ENCODE data around the gene NPY5R. TPM values are rescaled to one million over a fixed set of nuclear protein-coding genes. Genes with fewer than 3 reads are reported as not detected.

The NPY5R gene
- total RNA-seq, 8 experiments from 2014 or later = 0.10 to 1.4 (median 0.46) TPM; not detected in 1

GRCh38 chr4:163395055-163395454 is 51.4 kb downstream of the NPY5R start:
- H3K27ac ChIP-seq = no peak overlapping the region
- no peak overlapping the region for H3K4me3 ChIP-seq
- H3K4me1 ChIP-seq (replicated peaks in 1 of 2) = no peaks in the 10 kb centered on the region
- in situ Hi-C loops (cut with MboI; ENCODE audit: low pct_unique_long_range_greater_than_20kb in 2 of 9, low sequenced_read_pairs in 9 of 9, unreplicated experiment in 9 of 9) = no loop called here
- no peak for ATAC-seq (replicated peaks in 6 of 8)

- 33 to 90% (median 67%) methylated on average over 1 to 5 of the region's 5 CpGs for WGBS, 10 experiments
- H3K4me3 ChIP-seq = no peak overlapping the region
- in situ Hi-C loops (cut with MboI; ENCODE audit: low pct_unique_long_range_greater_than_20kb in 2 of 9, low sequenced_read_pairs in 9 of 9, unreplicated experiment in 9 of 9) = no loop called here
- ATAC-seq (replicated peaks in 6 of 8) = peak in 2 of 8 experiments; percentile 35 to 37
- H3K27ac ChIP-seq = no peak overlapping the region
- no peaks in the 10 kb centered on the region for H3K4me1 ChIP-seq (replicated peaks in 1 of 2)
Measured at GRCh38 chr4:163395758-163396157, 52.1 kb downstream of the NPY5R start.

- Histone ChIP-seq H3K4me1 (replicated peaks in 1 of 2) (no peaks in the 10 kb centered on the region), H3K4me3 (no peak overlapping the region), H3K27ac (no peak overlapping the region)
- in situ Hi-C loops (cut with MboI; ENCODE audit: low pct_unique_long_range_greater_than_20kb in 2 of 9, low sequenced_read_pairs in 9 of 9, unreplicated experiment in 9 of 9) = no loop called here
- ATAC-seq (replicated peaks in 6 of 8) = no peak
Measured at GRCh38 chr4:163398238-163398637, 54.5 kb downstream of the NPY5R start.

DNA sequence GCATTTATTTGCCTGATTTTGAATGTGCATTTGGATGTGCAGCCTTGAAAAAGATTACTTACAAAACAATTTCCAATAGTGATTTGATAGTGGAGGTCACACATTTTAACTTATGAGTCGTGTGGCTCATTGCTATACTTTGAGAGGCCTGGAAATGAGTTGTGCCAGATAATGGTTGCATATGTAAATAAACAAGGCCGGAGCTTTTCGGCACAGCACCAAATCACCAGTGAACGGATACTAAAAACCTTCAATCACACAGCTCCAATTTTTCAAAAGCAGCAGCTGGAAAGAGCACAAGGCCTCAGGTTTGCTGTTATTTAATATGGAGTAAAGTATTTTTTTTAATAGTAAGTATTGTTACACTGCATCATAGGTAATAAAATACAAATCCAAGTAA is 57.2 kb downstream of the NPY5R start:
- in situ Hi-C loops (cut with MboI; ENCODE audit: low pct_unique_long_range_greater_than_20kb in 2 of 9, low sequenced_read_pairs in 9 of 9, unreplicated experiment in 9 of 9) = no loop called here
- Histone ChIP-seq H3K4me1 (replicated peaks in 1 of 2) (no peaks in the 10 kb centered on the region), H3K27ac (no peak overlapping the region), H3K4me3 (no peak overlapping the region)
- WGBS, 10 experiments = 7 to 100% (median 79%) methylated on average over 1 to 4 of the region's 4 CpGs; no CpG with 5 or more reads in 2 of the 10 experiments
- no peak for ATAC-seq (replicated peaks in 6 of 8)

Other genes starting within 250 kb of the NPY5R start
- gene NAF1, start 177.0 kb upstream of the NPY5R start, total RNA-seq = 10 to 100 TPM in 4 of 8 experiments, 1 to 10 TPM in 4; 5.3 to 21.2 (median 10.0) TPM
- gene NPY1R, start 11.3 kb upstream of the NPY5R start, total RNA-seq = 1 to 10 TPM in 6 of 8 experiments, under 1 TPM in 1, not detected in 1; 0.25 to 3.2 (median 1.7) TPM
- under 1 TPM in 5 of 8 experiments, not detected in 3; 0.08 to 0.71 (median 0.14) TPM for gene TKTL2, start 129.9 kb downstream of the NPY5R start, total RNA-seq
- gene TMA16, start 150.8 kb downstream of the NPY5R start, total RNA-seq = 10 to 100 TPM; 15.8 to 65.2 (median 31.1) TPM